WTC11 (cell line): Measurements from ENCODE around the gene PAM. TPM values are rescaled to one million over a fixed set of nuclear protein-coding genes. Genes with fewer than 3 reads are reported as not detected.

Experiments used
- ATAC-seq: fragments of 200-7000 bp; cut with Tn5 transposase; 2 replicates; pipeline ENCODE4 v1.10.0; 2021; ENCODE audit warnings: mild to moderate bottlenecking, moderate library complexity
- CTCF ChIA-PET: fragments of 300-600 bp; sonication (Branson Sonifier 250); formaldehyde crosslinking; loops from one replicate; lab custom pipeline; 2021; ENCODE audit warnings: antibody characterized with exemption; lab: Charles Lee
- POLR2A ChIA-PET: fragments of 350-600 bp; sonication (Branson Sonifier 250); formaldehyde crosslinking; loops from one replicate; lab custom pipeline; 2021; ENCODE audit warnings: antibody characterized with exemption; lab: Charles Lee
- DNase-seq: peaks from one replicate; pipeline ENCODE4 v3.0.0; 2021; ENCODE audit warnings: low spot score
- H3K27ac Mint-ChIP-seq: 2 replicates; pipeline ENCODE4 v1.8.0; 2021; ENCODE audit warnings: mixed read lengths
- H3K27me3 Mint-ChIP-seq: 2 replicates; pipeline ENCODE4 v1.8.0; 2021; ENCODE audit warnings: low read depth, mild to moderate bottlenecking, moderate library complexity, mixed read lengths
- H3K36me3 Mint-ChIP-seq: 2 replicates; pipeline ENCODE4 v1.8.0; 2021; ENCODE audit warnings: mixed read lengths
- H3K4me1 Mint-ChIP-seq: 2 replicates; pipeline ENCODE4 v1.8.0; 2022; ENCODE audit warnings: mixed read lengths
- H3K4me3 Mint-ChIP-seq: 2 replicates; pipeline ENCODE4 v1.8.0; 2021; ENCODE audit warnings: mild to moderate bottlenecking, moderate library complexity, mixed read lengths
- H3K9me3 Mint-ChIP-seq: 2 replicates; pipeline ENCODE4 v1.8.0; 2021; ENCODE audit warnings: mixed read lengths
- AFF4 ChIP-seq: sonication (generic); formaldehyde crosslinking; IDR thresholded peaks from 2 replicates; pipeline ENCODE4 v1.8.1; 2023; ENCODE audit warnings: mild to moderate bottlenecking, missing genetic modification reagents, borderline replicate concordance
- CTCF ChIP-seq: fragments of 200-600 bp; IDR thresholded peaks from 2 replicates; pipeline ENCODE4 v1.8.0; 2022; ENCODE audit warnings: antibody characterized with exemption
- E2F5 ChIP-seq: sonication (generic); formaldehyde crosslinking; IDR thresholded peaks from 2 replicates; pipeline ENCODE4 v1.8.1; 2022; ENCODE audit warnings: mild to moderate bottlenecking, moderate library complexity, missing genetic modification reagents
- ERG ChIP-seq: fragments of 250-450 bp; sonication (Bioruptor Pico); IDR thresholded peaks from 2 replicates; pipeline ENCODE4 v1.8.0; 2021; ENCODE audit warnings: mild to moderate bottlenecking
- GABPB1 ChIP-seq: sonication (generic); formaldehyde crosslinking; IDR thresholded peaks from 2 replicates; pipeline ENCODE4 v1.8.1; 2023; ENCODE audit warnings: mild to moderate bottlenecking, missing genetic modification reagents
- HMGA2 ChIP-seq: fragments of 250-450 bp; sonication (Bioruptor Pico); IDR thresholded peaks from 2 replicates; pipeline ENCODE4 v1.4.0; 2021; ENCODE audit warnings: mild to moderate bottlenecking, moderate library complexity
- IRF1 ChIP-seq: sonication (generic); formaldehyde crosslinking; IDR thresholded peaks from 2 replicates; pipeline ENCODE4 v1.8.0; 2023; ENCODE audit warnings: missing genetic modification reagents
- KAT7 ChIP-seq: sonication (generic); formaldehyde crosslinking; IDR thresholded peaks from 2 replicates; pipeline ENCODE4 v1.8.1; 2023; ENCODE audit warnings: missing genetic modification reagents, mild to moderate bottlenecking, borderline replicate concordance
- MXD4 ChIP-seq: fragments of 250-450 bp; sonication (Bioruptor Pico); IDR thresholded peaks from 2 replicates; pipeline ENCODE4 v1.8.0; 2021; ENCODE audit warnings: mild to moderate bottlenecking, moderate library complexity, borderline replicate concordance
- OVOL2 ChIP-seq: fragments of 250-450 bp; sonication (Bioruptor Pico); IDR thresholded peaks from 2 replicates; pipeline ENCODE4 v1.9.0; 2021; ENCODE audit warnings: mild to moderate bottlenecking, borderline replicate concordance
- PRDM15 ChIP-seq: sonication (generic); formaldehyde crosslinking; IDR thresholded peaks from 2 replicates; pipeline ENCODE4 v1.8.0; 2022; ENCODE audit warnings: missing genetic modification reagents
- PRRX2 ChIP-seq: fragments of 250-450 bp; sonication (Bioruptor Pico); IDR thresholded peaks from 2 replicates; pipeline ENCODE4 v1.8.0; 2021; ENCODE audit warnings: mild to moderate bottlenecking
- RORB ChIP-seq: fragments of 250-450 bp; sonication (Bioruptor Pico); IDR thresholded peaks from 2 replicates; pipeline ENCODE4 v1.9.0; 2021; ENCODE audit warnings: mild to moderate bottlenecking
- SMAD3 ChIP-seq: sonication (generic); formaldehyde crosslinking; IDR thresholded peaks from 2 replicates; pipeline ENCODE4 v1.8.0; 2022; ENCODE audit warnings: missing genetic modification reagents, mild to moderate bottlenecking, borderline replicate concordance
- SOX15 ChIP-seq: fragments of 250-450 bp; sonication (Bioruptor Pico); IDR thresholded peaks from 2 replicates; pipeline ENCODE4 v1.9.0; 2021; ENCODE audit warnings: mild to moderate bottlenecking
- STAT6 ChIP-seq: sonication (generic); formaldehyde crosslinking; conservative IDR thresholded peaks from 2 replicates; pipeline ENCODE4 v1.8.1; 2023; ENCODE audit warnings: mild to moderate bottlenecking, low read depth, missing genetic modification reagents, moderate library complexity
- ZNF425 ChIP-seq: fragments of 250-450 bp; sonication (Bioruptor Pico); conservative IDR thresholded peaks from 2 replicates; pipeline ENCODE4 v1.9.0; 2021; ENCODE audit warnings: mild to moderate bottlenecking
- ZNF671 ChIP-seq: fragments of 250-450 bp; sonication (Bioruptor Pico); IDR thresholded peaks from 2 replicates; pipeline ENCODE4 v1.8.0; 2021; ENCODE audit warnings: mild to moderate bottlenecking
- total RNA-seq: library from RNA; stranded (reverse); gene quantifications from 3 replicates; pipeline ENCODE4 v1.2.3, GENCODE V29; 2021

The PAM gene
- total RNA-seq, 1 experiment from 2014 or later: 52.3 TPM

- Mint-ChIP-seq H3K4me3 (no peak overlapping the region), H3K27me3 (no peaks in the 10 kb centered on the region), H3K9me3 (no peaks in the 10 kb centered on the region), H3K4me1 (no peaks in the 10 kb centered on the region), H3K36me3 (no peaks in the 10 kb centered on the region), H3K27ac (no peak overlapping the region)
- CTCF ChIA-PET: no interaction called here
- no peak for ATAC-seq
- DNase-seq: no peak
- TF ChIP-seq SOX15 (no peak), STAT6 (CRISPR knock-in tag) (no peak), MXD4 (CRISPR knock-in tag) (no peak), PRDM15 (CRISPR knock-in tag) (no peak), ERG (CRISPR knock-in tag) (no peak), AFF4 (CRISPR knock-in tag) (no peak), ZNF425 (CRISPR knock-in tag) (no peak), CTCF (no peak), OVOL2 (CRISPR knock-in tag) (no peak), HMGA2 (CRISPR knock-in tag) (no peak), RORB (CRISPR knock-in tag) (no peak), PRRX2 (CRISPR knock-in tag) (no peak), KAT7 (no peak), GABPB1 (no peak), E2F5 (CRISPR knock-in tag) (no peak), ZNF671 (CRISPR knock-in tag) (no peak), IRF1 (CRISPR knock-in tag) (no peak), SMAD3 (no peak)
- POLR2A ChIA-PET: no interaction called here
Measured at GRCh38 chr5:102956599-102956998, 201.5 kb downstream of the PAM start.
